ENCODE data around the gene ADSS1.

Gene ADSS1

DNA sequence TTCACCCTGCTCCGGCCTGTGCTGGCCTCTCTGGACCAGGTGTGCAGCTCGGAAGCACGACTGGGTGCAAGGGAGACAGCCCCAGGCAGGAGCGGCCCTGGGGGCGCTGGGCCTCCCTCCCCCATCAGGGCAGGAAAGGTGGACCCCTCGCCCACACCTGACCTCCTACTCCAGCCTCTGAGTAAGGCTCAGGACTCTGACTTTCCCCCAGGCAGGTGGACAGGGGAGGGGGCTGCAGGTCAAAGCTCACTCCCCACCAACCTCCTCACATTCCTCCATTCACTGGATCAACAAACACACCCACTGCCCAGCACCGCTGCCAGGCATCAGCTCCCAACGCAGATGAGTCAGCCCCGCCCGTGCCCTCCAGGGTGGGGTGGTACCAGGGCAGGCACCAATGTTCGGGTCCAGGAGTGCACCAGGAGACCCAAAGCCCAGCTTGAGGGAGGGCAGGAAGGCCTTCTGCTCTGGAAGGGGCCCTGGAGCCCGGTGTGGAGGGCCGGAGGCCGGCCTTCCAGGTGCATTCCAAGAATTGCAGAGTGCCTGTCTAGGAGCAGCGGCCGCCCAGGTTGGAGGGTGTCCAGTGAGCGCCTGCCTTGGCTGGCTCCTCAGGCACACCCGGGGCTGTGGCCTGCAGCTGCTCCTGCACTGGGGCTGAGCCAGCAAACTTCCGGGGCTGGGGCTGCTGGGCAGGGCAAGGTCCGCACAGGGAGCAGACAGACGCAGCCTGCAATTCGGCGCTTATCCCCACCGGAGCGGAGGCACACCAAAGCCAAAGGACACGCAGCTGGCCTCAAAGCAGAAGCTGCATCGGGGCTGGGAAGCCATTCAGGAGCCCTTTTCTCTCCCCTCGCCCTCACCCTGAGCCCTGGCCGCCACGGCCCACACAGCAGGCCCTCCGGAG, 36.2 kb upstream of the ADSS1 start:
- DNase-seq: no peak

DNA sequence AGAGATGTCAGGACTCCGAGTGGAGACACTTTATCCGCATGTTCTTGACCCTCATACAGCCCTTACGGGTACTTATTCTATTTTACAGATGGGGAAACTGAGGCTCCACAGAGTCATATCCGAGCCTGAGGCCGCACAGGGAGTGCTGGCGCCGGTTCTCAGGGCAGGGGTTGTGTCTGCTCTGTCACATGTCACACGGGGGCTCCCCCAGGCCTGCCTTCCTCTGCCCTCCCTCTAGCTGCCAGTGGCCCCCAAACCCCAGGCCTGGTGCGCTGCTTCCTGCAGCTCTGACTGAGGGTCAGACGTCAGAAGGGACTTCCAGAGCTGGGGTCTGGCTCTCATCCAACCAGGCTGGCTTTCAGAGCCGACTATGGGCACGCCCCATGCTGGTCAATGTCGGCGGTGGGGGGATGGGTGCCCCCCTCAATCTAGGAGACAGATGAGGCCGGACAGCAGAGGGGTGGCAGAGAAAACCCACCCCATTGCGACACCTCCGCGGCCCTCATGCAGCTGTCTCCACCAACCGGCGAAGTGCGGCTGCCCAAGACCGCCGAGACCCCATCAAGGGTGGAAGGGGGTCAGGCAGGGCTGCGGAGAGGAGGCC, 35.4 kb upstream of the ADSS1 start:
- DNase-seq: peak; percentile 57 to 76 (median 72)

DNA sequence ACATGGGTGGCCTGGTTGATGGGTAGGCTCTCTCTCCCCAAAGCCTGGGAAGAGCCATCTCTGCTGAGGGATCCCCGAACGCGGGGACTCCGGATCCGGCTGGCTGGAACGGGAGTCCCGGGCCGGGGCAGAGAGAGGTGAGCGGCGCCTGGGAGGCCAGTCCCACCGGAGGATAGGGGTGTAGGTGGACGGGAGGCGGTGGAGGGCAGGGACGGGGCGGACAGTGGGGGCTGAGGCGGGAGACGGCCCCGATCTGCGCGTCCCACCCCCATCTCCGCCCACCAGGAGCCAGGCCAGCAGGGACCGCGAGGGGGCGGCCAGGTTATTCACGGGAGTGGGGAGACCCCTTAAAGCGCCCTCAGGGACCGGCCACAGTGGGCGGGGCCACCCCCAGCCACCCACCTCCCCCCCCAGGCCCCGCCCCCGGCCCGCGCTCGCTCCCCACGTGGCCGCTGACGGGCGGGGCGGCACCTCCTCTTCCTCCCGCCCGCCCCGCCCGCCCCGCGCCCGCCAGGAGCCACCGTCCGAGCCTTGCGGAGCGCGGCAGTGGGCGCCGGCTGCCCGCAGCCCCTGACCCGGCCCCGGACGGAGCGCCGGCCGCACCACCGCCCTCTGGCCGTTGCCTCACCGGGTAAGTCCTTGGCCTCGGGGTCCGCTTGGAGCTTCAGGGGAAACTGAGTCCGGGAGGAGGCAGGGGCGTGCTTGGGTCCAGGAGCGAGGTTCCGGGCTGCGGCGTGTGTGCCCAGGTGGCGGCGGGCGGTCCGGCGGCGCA, 34.7 kb upstream of the ADSS1 start, which contains the start of gene INF2:
Gene INF2 (plus strand): TSS at position 510 of the 772 bp plus-strand sequence. CDS start 11,748 bp downstream, outside the sequence.
- peak; percentile 63 to 90 (median 80) for DNase-seq

DNA sequence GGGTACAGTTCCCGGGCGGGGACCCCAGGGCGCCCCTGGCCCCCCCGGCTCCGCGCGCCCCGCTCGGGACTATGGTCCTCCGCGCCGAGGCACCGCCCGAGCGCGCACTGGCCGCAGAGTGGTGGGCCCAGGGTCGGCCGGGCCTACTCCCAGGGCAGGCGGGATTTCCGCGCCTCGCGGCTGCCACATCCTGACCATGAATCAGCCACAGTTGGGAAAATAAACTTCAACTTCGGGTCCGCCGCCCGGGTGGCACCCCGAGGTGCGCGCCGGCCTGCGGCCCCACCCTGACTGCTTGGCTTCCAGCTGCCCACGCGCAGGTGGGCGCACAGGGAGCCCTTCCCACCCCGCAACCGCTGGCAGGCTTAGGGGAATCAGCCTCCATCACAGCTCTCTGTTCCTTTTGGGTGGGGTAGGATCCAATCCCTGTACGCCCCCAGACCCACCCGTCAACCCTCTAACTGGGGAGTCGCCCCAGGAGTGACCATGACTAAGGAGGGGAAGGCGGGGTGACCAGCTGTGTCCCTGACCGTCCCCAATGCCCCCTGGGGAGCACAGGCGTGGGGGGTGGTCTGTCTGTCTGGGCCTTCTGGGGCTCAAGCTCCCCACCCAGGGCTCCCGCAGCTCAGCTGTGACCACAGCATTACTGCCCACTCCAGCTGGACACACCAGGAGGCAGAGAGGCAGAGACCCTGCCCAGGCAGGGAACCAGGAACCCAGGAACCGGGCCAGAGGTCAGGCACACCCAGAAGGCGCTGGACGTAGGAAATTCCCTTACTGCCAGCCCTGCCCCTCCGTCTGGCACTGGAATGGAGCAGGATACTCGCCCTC, 33.9 kb upstream of the ADSS1 start:
- DNase-seq: peak; percentile 62 to 75 (median 63)

DNA sequence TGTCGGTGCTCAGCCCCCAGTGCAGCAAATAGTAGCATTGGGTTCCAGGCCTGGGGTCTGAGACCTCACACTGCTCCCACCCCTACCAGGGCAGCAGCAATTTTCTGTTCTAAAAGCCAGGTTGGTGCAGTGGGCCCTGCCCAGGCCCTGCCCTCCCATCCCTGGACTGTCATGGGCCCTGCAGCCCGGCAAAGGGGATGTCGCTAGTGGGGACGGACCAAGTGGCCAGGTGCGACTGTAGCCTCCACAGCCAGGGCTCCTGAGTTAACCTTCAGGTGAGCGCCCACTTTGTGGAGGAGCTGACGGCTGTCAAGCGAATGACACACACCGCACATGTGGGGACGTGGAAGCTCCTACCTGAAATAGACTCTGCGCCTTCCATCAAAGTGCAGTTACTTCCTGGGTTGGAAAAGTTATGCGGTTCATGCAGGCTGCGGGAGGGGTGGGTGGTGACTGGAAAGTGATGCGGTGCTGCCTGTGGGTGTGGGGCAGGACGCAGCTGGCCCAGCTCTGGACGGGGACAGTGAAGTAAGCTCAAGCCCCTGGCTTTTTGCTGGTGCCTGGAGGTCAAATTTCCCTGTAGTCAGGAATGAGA, 33.1 kb upstream of the ADSS1 start:
- no peak for DNase-seq

DNA sequence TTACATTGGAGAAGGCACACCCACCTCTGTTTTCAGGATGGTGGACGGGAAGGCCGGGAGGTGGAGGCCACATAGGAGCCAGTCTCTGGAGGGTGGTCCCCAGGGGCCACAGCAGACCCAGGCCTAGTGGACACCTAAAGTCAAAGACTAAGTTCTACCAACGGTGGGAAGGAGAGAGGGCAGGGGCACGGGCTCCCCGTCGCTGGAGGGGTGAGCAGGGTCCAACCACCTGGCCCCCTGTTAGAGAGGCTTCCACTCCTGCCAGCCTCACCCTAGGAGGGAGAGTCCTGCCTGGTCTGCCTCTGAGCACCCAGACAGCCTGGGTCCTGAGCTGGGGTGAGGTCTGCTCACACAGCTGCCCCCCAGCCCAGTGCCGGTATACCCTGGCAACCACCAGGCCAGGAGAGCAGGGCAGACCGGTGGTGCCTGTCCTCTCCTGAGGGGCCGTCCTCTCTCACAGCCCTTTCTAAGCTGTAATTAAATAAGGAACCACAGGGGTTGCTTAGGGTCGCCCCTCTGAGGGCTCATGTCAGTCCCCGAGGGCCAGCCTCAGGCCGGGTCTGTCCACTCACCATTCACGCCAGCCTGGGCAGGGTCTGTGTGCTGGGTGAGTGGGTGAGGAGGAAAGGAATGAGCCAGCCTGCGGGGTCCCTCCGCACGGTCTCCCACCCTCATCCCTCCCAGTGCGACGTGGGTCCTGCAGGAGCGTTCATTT, 32.3 kb upstream of the ADSS1 start:
- no peak for DNase-seq

DNA sequence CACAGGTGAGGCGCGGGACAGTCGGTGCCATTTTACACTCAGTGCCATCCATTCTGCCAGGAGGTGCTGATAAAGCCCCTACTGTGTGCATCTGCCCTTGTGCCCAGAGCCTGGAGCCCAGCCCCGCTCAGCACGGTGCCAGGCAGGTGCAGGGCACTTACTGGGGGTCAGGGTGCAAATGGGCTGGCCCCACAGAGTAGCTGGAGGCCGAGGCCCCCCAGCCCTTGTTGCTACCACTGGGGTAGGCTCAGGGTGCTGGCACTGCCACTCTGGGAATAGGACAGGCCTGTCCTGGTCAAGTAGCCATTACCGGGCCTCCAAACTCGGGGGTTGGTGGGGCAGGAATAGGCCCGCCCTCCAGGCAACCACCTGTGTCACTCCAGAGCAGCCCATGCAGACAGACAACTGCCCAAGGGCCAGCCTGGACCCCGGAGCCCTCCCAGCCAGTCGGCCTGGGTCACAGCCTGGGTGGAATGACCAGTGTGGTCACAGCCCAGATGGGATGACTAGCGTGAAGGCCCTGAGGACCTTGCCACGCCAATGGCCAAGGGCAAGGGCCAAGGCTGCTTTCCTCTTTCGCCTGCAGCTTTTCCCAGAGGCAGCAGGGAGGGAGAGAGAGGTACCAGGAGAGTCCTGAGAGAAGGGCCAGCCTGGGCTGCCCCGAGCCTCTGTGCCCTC, 31.6 kb upstream of the ADSS1 start:
- DNase-seq: no peak

DNA sequence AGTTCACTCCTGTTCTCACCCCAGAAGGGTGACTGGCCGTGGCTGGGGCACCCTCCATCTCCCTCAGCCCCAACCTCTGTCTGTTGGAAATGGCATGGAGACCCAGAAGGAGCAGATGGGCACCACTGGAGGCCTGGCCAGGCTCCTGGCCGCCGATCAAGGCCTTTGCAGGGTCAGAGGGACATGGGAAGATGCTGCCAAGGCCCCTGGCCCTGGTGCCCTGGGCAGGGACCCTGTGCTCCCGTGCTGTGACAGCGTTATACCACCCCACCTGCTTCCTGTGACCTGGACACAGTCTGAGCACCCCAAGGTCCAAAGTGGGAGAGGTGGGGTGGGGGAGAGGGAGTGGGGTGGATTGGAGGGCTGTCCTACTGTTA, 31.1 kb upstream of the ADSS1 start:
- no peak for DNase-seq

DNA sequence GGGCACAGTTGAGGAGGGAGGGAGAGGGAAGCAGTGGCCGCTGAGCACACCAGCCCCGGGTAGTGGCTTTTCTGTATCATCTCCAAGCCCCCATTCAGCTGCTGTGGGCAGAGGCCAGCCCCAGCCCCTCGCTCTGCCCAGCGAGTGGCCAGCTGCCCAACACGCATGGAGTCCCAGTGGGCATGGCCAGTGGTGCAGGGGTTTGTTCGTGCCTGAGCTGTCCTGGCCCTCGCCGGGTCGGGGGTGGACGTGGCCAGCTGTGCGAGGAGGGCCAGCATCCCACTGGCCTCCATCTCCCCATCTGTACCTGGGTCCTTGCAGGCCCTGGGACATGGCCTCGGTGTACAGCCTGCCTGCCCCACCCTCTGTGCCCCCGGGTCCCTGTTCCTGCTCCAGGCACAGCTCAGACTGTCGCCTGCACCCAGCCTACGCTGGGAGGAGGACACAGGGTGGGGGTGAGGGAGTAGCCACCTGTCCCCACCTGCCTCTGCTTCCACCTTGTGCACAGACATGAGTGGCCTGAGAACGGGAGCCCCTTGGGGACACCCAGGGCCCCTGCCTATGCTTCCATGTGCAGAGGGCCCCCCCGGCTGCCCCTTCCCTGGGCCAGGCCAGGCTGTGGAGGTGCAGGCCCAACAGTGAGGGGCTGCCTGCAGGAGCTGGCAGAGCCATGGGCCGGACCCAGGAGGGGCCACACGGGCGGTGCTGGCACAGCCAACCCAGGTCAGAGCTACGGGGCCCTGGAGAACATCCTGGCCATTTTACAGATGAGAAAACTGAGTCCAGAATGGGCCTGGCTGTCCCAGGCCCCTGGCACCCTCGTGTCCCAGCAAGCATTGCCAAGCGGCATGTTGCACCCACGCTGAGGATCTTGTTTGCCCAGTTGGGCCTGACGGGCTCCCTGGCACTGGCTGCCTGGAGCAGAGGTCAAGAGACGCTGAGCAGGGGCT, 30.3 kb upstream of the ADSS1 start:
- DNase-seq: no peak

DNA sequence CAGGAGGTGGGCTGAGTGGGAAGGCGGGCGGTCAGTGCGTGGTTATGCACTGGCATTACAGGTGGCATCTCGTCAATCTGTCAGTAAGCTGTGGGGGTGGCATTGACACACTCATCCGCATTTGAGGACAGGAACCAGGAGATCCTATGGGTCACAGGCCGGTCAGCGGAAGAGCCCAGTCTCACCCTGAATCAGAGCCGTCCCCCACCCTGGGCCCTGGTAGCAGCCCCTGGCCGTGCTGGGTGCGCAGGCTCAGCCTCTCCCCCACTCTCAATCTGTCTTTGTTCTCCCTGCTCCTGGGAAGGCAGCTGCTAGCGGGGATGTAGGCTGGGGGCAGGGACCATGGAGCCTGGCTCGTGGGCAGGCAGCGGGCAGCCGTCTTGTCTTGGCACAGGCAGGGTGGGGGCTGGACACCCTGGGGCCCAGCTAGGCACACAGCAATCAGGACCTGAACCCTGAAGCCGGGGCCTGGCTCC, 29.5 kb upstream of the ADSS1 start:
- DNase-seq: no peak

DNA sequence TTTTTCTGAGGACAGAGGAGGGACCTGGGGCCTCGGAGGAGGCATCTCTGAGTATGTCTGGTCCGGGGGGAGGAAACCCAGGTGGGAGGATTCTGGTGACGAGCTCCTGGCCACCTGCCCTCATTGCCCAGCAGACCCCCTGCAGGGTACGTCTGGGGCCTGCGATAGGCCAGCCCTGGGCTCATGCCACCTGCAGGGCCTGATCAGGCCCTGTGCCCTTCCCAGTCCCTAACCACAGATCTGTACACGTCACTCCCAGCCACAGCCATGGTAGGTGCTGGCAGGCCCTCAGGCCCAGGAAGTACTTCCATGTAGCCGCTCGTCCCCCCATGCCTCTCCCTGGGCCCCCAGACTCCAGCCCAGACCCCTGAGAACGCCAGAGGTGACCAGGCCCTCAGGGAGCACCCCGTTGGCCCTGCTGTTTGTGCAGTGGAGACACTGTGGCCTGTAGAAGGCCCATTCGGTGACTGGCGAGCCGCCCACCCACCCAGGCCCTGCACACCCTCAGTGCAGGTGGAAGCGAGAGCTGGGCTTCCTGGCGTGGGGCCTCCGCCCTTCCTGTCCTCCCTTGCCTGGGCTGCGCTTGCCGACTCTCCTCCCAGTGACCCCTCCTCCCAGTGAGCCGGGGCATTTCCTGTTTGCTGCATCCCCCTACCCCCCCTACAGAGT, 28.9 kb upstream of the ADSS1 start:
- DNase-seq: no peak

DNA sequence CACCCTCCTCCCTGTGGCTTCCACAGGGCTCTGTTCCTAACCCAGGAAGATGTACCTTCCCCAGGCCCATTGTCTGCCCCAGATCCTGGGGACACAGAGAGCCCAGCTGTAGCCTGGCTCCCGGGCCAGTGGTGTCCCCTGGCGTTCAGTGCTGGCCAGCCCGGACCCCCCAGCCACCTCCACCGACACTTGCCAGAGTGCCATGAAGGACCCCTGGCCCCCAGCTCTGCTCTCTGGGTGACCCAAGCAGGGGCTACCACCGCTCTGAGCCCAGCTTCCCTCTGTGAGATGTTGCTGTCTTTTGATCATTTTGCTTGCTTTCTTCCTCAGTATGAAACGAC, 28.4 kb upstream of the ADSS1 start:
- DNase-seq: no peak

DNA sequence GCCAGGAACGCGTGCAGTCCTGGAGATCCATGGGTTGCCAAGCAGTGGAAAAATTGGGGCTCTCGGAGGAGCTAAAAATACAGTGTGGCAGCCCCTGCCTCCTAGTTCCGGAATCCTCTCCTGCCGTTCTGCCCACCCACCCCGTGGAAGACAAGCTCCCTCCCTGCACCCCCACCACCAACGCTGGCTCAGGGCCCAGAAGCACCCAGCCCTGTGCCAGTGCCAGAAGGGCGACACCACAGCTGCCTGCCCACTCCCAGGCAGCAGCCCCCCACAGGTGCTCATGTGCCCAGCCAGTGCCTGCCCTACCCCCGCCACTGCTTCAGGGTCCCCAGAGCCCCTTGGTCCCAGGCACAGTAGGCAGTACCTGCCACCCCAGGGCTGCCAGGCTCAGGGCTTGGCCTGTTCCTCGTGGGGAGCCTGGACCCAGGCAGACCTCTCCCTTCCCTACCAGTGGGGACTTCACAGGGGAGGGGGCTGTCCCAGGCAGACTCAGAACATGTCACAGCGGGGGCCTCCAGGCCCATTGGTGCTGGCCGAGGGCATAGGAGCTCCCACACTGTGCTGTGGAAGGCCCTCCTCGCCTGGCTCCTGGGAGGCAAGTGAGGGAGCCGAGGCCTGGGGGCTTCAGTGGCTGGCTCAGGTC, 27.2 kb upstream of the ADSS1 start:
- no peak for DNase-seq

DNA sequence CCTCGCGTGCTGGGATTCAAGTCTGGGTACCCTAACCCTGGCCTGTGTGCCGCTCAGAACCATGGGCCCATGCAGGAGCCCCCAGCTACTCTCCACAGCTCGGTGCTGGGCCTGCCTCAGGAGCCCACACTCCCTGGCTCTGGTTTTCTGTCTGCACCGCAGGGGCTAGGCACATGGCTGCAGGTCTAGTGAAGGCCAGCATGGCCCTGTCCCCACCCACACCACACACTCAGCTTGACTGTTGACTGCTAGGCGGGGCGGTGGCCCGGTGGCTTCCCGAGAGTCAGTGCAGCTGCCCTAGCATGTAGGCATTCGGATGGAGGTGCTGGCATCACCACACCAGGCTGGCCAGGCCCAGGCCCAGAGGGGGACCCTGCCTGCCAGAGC, 26.7 kb upstream of the ADSS1 start:
- DNase-seq: no peak

DNA sequence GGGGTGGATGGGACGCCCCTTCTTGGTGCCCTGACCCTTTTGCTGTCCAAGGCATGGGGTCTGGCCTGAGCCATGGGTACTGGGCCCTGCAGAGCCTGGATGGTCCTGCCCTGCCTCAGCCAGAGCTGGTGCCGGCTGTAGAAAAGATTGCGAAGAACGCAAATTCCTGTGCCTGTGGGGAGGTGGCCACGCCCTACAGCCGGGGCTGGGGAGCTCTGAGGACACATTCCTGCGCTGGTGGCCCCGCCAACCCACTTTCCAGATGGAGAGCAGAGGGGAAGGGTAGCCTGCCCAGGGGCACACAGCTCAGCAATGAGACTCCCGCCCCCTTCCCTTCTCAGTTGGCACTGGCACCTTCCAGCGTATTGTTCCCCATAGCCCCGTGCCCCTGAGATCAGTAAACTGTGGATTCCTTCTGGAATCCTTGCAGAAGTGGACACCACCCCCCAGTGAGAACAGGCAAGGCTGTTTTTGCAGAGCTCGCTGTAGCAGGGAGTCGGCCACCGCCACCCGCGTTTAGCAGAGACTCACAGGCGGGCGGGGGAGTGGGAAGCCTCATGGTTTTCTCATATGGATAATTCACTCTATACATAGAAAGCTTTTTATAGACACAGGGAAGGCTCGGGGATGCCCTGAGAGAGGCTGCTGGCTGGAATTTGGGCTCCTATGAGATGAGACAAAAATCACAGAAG, 26.0 kb upstream of the ADSS1 start:
- no peak for DNase-seq

DNA sequence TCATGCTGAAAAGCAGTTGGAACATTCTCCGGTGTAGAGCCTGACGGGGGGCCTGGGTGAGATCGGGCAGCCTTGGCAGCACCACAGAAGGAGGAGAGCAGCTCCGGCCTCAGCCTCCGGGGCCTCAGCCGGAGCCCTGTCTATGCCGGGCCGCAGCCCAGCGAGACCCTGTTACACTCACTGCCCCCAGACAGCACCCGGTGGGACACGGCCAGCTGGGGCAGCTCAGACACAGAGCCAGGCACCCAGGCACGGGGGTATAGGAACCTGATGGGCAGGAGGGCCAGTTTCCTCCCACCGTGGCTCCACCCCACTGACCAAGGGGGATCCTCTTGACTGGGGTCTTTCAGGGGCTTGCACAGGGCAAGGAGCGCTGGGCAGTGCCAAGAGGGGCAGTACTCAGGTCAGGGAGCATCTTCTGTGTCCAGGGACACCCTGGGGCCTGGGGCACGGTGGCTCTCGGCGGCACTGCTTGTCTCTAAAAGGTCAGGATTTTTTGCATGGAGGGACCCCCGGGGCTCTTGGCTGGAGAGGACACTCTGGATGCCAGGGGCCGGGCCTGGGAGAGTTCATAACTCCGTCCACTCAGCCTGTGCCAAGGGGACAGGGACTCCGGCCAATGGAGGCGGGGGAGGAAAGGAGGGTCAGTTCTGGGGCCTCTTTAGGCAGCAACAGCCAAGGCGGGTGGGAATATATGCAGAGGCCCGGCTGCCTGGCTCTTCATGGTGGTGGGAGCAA, 25.2 kb upstream of the ADSS1 start:
- no peak for DNase-seq

DNA sequence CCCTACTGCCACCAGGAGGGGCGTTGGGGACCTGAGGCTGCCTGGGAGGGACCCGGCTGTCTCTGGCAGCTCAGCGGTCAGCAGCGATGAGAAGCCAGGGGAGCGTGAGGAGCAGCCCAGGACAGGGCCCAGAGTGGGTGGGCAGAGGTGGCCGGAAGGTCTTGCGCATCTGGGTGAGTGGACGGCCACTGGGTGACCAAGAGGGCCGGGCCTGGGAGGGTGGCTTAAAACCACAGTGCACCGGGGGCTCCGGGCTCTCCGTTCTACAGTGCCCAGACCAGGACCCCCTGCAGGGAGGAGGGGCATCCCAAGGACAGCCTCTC, 24.6 kb upstream of the ADSS1 start:
- DNase-seq: no peak

Data from suppressor macrophage treated with lipopolysaccharide for 1 hour (primary cell).